Omental fat pad (tissue), 4 donors: ENCODE data around the gene MVB12A. TPM values are rescaled to one million over a fixed set of nuclear protein-coding genes. Genes with fewer than 3 reads are reported as not detected.

Source experiments
- ATAC-seq: fragments of 150-250 bp; one replicate; pipeline ENCODE4 v1.9.1; 2016; ENCODE audit warnings: mild to moderate bottlenecking, moderate library complexity; ENCODE audit not compliant: low FRiP score
- DNase-seq: peaks from one replicate; pipeline ENCODE4 v3.0.0-alpha.2; 2019; ENCODE audit warnings: low spot score
- CTCF ChIP-seq, 3 donors: fragments of 450-650 bp; IDR thresholded peaks; one replicate each; pipeline ENCODE4 v1.5.1; 2016 to 2017; ENCODE audit warnings: antibody characterized with exemption in 3 of 3, mild to moderate bottlenecking in 3 of 3, moderate library complexity in 2 of 3
- total RNA-seq, 4 donors: library from RNA; depleted of rRNA; stranded (reverse); fragments of >200 nt; gene quantifications; one replicate each; pipeline ENCODE4 v1.1.0, GENCODE V29; 2016

The MVB12A gene
- total RNA-seq, 4 donors from 2014 or later = 34.1 to 65.0 (median 45.9) TPM

GRCh38 chr19:17389288-17389687 is 30.6 kb upstream of the MVB12A start:
- TF ChIP-seq CTCF (IDR thresholded peaks at IDR 0.05) = no peak
- DNase-seq = no peak
- no peak for ATAC-seq

GRCh38 chr19:17389957-17390664 is 29.7 kb upstream of the MVB12A start:
- no peak for TF ChIP-seq CTCF (IDR thresholded peaks at IDR 0.05)
- no peak for ATAC-seq
- DNase-seq = no peak

GRCh38 chr19:17390665-17391370 is 29.0 kb upstream of the MVB12A start:
- DNase-seq (peak; percentile 82), ATAC-seq (peak; percentile 98)
- peak in 2 of 3 donors; percentile 47 to 66 for TF ChIP-seq CTCF (IDR thresholded peaks at IDR 0.05)

- no peak for TF ChIP-seq CTCF (IDR thresholded peaks at IDR 0.05)
- no peak for DNase-seq
- no peak for ATAC-seq
Measured at GRCh38 chr19:17391371-17392151, 28.3 kb upstream of the MVB12A start.

- DNase-seq (no peak), ATAC-seq (no peak)
- no peak for TF ChIP-seq CTCF (IDR thresholded peaks at IDR 0.05)
Measured at GRCh38 chr19:17393002-17393401, 26.8 kb upstream of the MVB12A start.

- ATAC-seq (no peak), DNase-seq (no peak)
- TF ChIP-seq CTCF (IDR thresholded peaks at IDR 0.05) = no peak
Measured at GRCh38 chr19:17393914-17394313, 25.9 kb upstream of the MVB12A start, which contains the start of gene CCDC194. Gene CCDC194 (minus strand): TSS chr19:17394196. CDS start chr19:17394158, 38 bp downstream.
